CD4-positive, alpha-beta T cell treated with Interleukin-4 for 4 hours (primary cell): ENCODE data around the gene TPRN.
A peak's percentile ranks its signal among the peaks of the same experiment; 100 is the strongest.

ENCODE experiments used
- DNase-seq: peaks from one replicate; pipeline ENCODE4 v3.0.0-alpha.2; 2020

TPRN gene

GRCh38 chr9:137188086-137188489 is 12.5 kb downstream of the TPRN start:
- DNase-seq = no peak

GRCh38 chr9:137187386-137187785 is 13.2 kb downstream of the TPRN start:
- no peak for DNase-seq

GRCh38 chr9:137186385-137186784 is 14.2 kb downstream of the TPRN start:
- DNase-seq = no peak

- DNase-seq = no peak
Measured at GRCh38 chr9:137185921-137186320, 14.6 kb downstream of the TPRN start.

- no peak for DNase-seq
Measured at GRCh38 chr9:137184881-137185660, 15.5 kb downstream of the TPRN start.

GRCh38 chr9:137183980-137184595 is 16.5 kb downstream of the TPRN start:
- DNase-seq = no peak

GRCh38 chr9:137182836-137183235 is 17.7 kb downstream of the TPRN start:
- no peak for DNase-seq

- DNase-seq = no peak
Measured at GRCh38 chr9:137181680-137182079, 18.9 kb downstream of the TPRN start.

GRCh38 chr9:137180491-137180890 is 20.1 kb downstream of the TPRN start:
- DNase-seq = no peak

GRCh38 chr9:137179761-137180160 is 20.8 kb downstream of the TPRN start:
- DNase-seq = no peak

- no peak for DNase-seq
Measured at GRCh38 chr9:137178939-137179630, 21.5 kb downstream of the TPRN start.

- no peak for DNase-seq
Measured at GRCh38 chr9:137178201-137178938, 22.2 kb downstream of the TPRN start.

GRCh38 chr9:137176302-137177182 is 24.0 kb downstream of the TPRN start:
- peak; percentile 15 for DNase-seq

GRCh38 chr9:137175345-137175961 is 25.1 kb downstream of the TPRN start:
- no peak for DNase-seq

GRCh38 chr9:137174722-137175293 is 25.7 kb downstream of the TPRN start:
- DNase-seq = no peak

- no peak for DNase-seq
Measured at GRCh38 chr9:137173796-137174664, 26.5 kb downstream of the TPRN start.

- no peak for DNase-seq
Measured at GRCh38 chr9:137172901-137173795, 27.4 kb downstream of the TPRN start.

- no peak for DNase-seq
Measured at GRCh38 chr9:137171149-137171900, 29.2 kb downstream of the TPRN start.
